ENCODE data around the gene EPHA7. TPM values are rescaled to one million over a fixed set of nuclear protein-coding genes. Genes with fewer than 3 reads are reported as not detected.

The EPHA7 gene
- total and polyA plus RNA-seq, 2 donors (not counting 1 experiment from before 2014, with no cell fraction given): under 0.01 to 0.03 TPM

DNA sequence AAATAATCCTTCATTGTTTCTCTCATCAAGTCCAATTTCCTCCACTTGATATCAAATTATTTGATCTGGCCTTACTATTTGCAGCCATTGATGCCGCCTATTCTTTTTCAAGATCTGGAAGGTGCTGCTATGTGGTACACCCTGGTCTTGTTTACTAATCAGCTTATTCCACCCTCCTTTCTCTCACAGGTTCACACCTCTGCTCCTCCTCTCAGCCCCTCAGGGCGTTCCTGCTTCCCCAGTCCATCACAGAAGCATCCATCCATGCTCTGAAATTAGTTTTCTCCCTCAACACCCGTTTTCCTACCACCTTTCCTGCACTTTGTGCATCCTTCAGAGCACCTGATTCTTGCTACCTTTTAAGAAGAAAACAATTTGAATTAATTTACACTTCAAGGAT, 183.6 kb downstream of the EPHA7 start:
- no peaks in the 10 kb centered on the region for H3K79me2 ChIP-seq (ENCODE audit: control insufficient read depth, insufficient read depth, low read length)
- H3K36me3 ChIP-seq (ENCODE audit: control insufficient read depth, insufficient read depth, low read length): no peaks in the 10 kb centered on the region
- H3K9ac ChIP-seq (ENCODE audit: insufficient read depth, low read length): no peak overlapping the region
- TF ChIP-seq CTCF (conservative IDR thresholded peaks at IDR 0.05 in 1 of 2, IDR thresholded peaks at IDR 0.05 in 1 of 2; ENCODE audit: low read depth in 1 of 2, low read length in 2 of 2) (no peak), EZH2 (IDR thresholded peaks at IDR 0.05; ENCODE audit: low read length, missing control alignments) (no peak)
- H2AFZ ChIP-seq (ENCODE audit: low read length): no peak overlapping the region
- no peaks in the 10 kb centered on the region for H3K4me1 ChIP-seq (ENCODE audit: control insufficient read depth, extremely low read depth, insufficient read depth, low read length)
- DNase-seq (ENCODE audit: low read depth in 2 of 2): no peak
- no peaks in the 10 kb centered on the region for H4K20me1 ChIP-seq (ENCODE audit: control insufficient read depth, extremely low read depth, insufficient read depth, low read length)
- H3K27ac ChIP-seq (ENCODE audit: insufficient read depth, low read length): no peak overlapping the region
- H3K27me3 ChIP-seq (ENCODE audit: control insufficient read depth, insufficient read depth, low read length): no peaks in the 10 kb centered on the region
- no peak overlapping the region for H3K4me2 ChIP-seq (ENCODE audit: extremely low read depth, insufficient read depth, low read length)
- no peak overlapping the region for H3K4me3 ChIP-seq (replicated peaks in 1 of 4; ENCODE audit: control extremely low read depth in 1 of 4, insufficient read depth in 1 of 4, low read depth in 3 of 4, low read length in 4 of 4)
- H3K9me3 ChIP-seq (ENCODE audit: control insufficient read depth, insufficient read depth, low read depth, low read length): no peaks in the 10 kb centered on the region

GRCh38 chr6:93226822-93227221, 192.5 kb downstream of the EPHA7 start:
- Histone ChIP-seq H3K4me3 (replicated peaks in 1 of 4; ENCODE audit: control extremely low read depth in 1 of 4, insufficient read depth in 1 of 4, low read depth in 3 of 4, low read length in 4 of 4) (no peak overlapping the region), H3K4me2 (ENCODE audit: extremely low read depth, insufficient read depth, low read length) (no peak overlapping the region), H3K27me3 (ENCODE audit: control insufficient read depth, insufficient read depth, low read length) (no peaks in the 10 kb centered on the region), H3K4me1 (ENCODE audit: control insufficient read depth, extremely low read depth, insufficient read depth, low read length) (no peaks in the 10 kb centered on the region), H3K27ac (ENCODE audit: insufficient read depth, low read length) (no peak overlapping the region), H3K9ac (ENCODE audit: insufficient read depth, low read length) (no peak overlapping the region), H3K9me3 (ENCODE audit: control insufficient read depth, insufficient read depth, low read depth, low read length) (no peaks in the 10 kb centered on the region), H4K20me1 (ENCODE audit: control insufficient read depth, extremely low read depth, insufficient read depth, low read length) (no peaks in the 10 kb centered on the region), H2AFZ (ENCODE audit: low read length) (no peak overlapping the region), H3K79me2 (ENCODE audit: control insufficient read depth, insufficient read depth, low read length) (no peaks in the 10 kb centered on the region), H3K36me3 (ENCODE audit: control insufficient read depth, insufficient read depth, low read length) (no peaks in the 10 kb centered on the region)
- DNase-seq (ENCODE audit: low read depth in 2 of 2): no peak
- TF ChIP-seq CTCF (conservative IDR thresholded peaks at IDR 0.05 in 1 of 2, IDR thresholded peaks at IDR 0.05 in 1 of 2; ENCODE audit: low read depth in 1 of 2, low read length in 2 of 2): no peak
- no peak for TF ChIP-seq EZH2 (IDR thresholded peaks at IDR 0.05; ENCODE audit: low read length, missing control alignments)

GRCh38 chr6:93222071-93222851, 197.1 kb downstream of the EPHA7 start:
- Histone ChIP-seq H3K27me3 (ENCODE audit: control insufficient read depth, insufficient read depth, low read length) (no peaks in the 10 kb centered on the region), H3K4me1 (ENCODE audit: control insufficient read depth, extremely low read depth, insufficient read depth, low read length) (no peaks in the 10 kb centered on the region), H3K4me3 (replicated peaks in 1 of 4; ENCODE audit: control extremely low read depth in 1 of 4, insufficient read depth in 1 of 4, low read depth in 3 of 4, low read length in 4 of 4) (no peak overlapping the region), H3K4me2 (ENCODE audit: extremely low read depth, insufficient read depth, low read length) (no peak overlapping the region), H3K79me2 (ENCODE audit: control insufficient read depth, insufficient read depth, low read length) (no peaks in the 10 kb centered on the region), H4K20me1 (ENCODE audit: control insufficient read depth, extremely low read depth, insufficient read depth, low read length) (no peaks in the 10 kb centered on the region), H3K9me3 (ENCODE audit: control insufficient read depth, insufficient read depth, low read depth, low read length) (no peaks in the 10 kb centered on the region), H3K36me3 (ENCODE audit: control insufficient read depth, insufficient read depth, low read length) (no peaks in the 10 kb centered on the region), H2AFZ (ENCODE audit: low read length) (no peak overlapping the region), H3K9ac (ENCODE audit: insufficient read depth, low read length) (no peak overlapping the region), H3K27ac (ENCODE audit: insufficient read depth, low read length) (no peak overlapping the region)
- TF ChIP-seq CTCF (conservative IDR thresholded peaks at IDR 0.05 in 1 of 2, IDR thresholded peaks at IDR 0.05 in 1 of 2; ENCODE audit: low read depth in 1 of 2, low read length in 2 of 2) (no peak), EZH2 (IDR thresholded peaks at IDR 0.05; ENCODE audit: low read length, missing control alignments) (no peak)
- DNase-seq (ENCODE audit: low read depth in 2 of 2): no peak
